ENCODE data around the gene KRTAP5-11.

DNA sequence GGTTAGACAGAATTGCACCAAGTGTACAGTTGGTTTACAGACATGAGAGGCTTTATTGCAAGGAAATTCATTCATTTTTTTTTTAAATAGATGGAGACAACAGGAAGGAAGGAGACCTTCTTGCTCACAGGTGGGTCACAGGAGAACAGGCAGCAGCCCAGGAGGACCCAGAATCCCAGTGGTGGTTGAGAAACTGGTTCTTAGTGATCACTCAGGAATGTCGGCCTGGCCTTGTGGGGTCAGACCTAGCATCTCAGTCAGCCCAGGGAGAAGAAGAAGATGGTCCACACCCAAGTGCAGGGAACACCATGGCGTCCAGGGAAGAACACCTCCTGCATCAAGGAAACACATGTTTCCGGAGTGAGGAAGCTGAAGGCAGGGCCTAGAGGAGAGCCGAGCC, 849 bp downstream of the KRTAP5-11 start:
- TF ChIP-seq GATA2 (IDR thresholded peaks at IDR 0.05; ENCODE audit: low read depth, low read length) (no peak), GATA3 (IDR thresholded peaks at IDR 0.05; ENCODE audit: low read depth, low read length) (no peak)

Data from SH-SY5Y (cell line).